Left hindlimb (tissue), 1 donor: ENCODE data around the gene KLHL6.
"Not testable (repeated sequence)": the region's sequence is repeated elsewhere in the genome, so short reads cannot be mapped to it uniquely, and the experiment has no call there.

Source experiments
- DNase-seq: peaks from one replicate; pipeline ENCODE4 v3.0.0-alpha.2; 2018

KLHL6 gene

GRCh38 chr3:183529185-183529584 lies 26.3 kb downstream of the KLHL6 start:
- no peak for DNase-seq

- DNase-seq, result not testable (repeated sequence)
These were observed 26.7 kb downstream of the KLHL6 start for GRCh38 chr3:183528758-183529157.

- no peak for DNase-seq
These were observed 27.8 kb downstream of the KLHL6 start for GRCh38 chr3:183527428-183528379.

- DNase-seq, result no peak
These were observed 28.6 kb downstream of the KLHL6 start for GRCh38 chr3:183526838-183527427.

- DNase-seq, result no peak
These were observed 31.0 kb downstream of the KLHL6 start for GRCh38 chr3:183524476-183524875.

GRCh38 chr3:183520741-183521556 lies 34.6 kb downstream of the KLHL6 start:
- not testable (repeated sequence) for DNase-seq

GRCh38 chr3:183520295-183520694 lies 35.2 kb downstream of the KLHL6 start:
- not testable (repeated sequence) for DNase-seq

- no peak for DNase-seq
These were observed 35.6 kb downstream of the KLHL6 start for GRCh38 chr3:183519891-183520290.

- DNase-seq, result no peak
These were observed 36.8 kb downstream of the KLHL6 start for GRCh38 chr3:183518491-183519251.

- DNase-seq, result no peak
These were observed 37.9 kb downstream of the KLHL6 start for GRCh38 chr3:183517607-183518006.

GRCh38 chr3:183515968-183516851 lies 39.3 kb downstream of the KLHL6 start:
- no peak for DNase-seq

GRCh38 chr3:183514021-183514420 lies 41.5 kb downstream of the KLHL6 start:
- no peak for DNase-seq

- no peak for DNase-seq
These were observed 42.3 kb downstream of the KLHL6 start for GRCh38 chr3:183513046-183513706.

GRCh38 chr3:183511286-183512131 lies 44.0 kb downstream of the KLHL6 start:
- not testable (repeated sequence) for DNase-seq

GRCh38 chr3:183508821-183509220 lies 46.7 kb downstream of the KLHL6 start:
- DNase-seq, result no peak

- no peak for DNase-seq
These were observed 48.0 kb downstream of the KLHL6 start for GRCh38 chr3:183507551-183507950.

- no peak for DNase-seq
These were observed 48.7 kb downstream of the KLHL6 start for GRCh38 chr3:183506674-183507320.

- no peak for DNase-seq
These were observed 50.9 kb downstream of the KLHL6 start for GRCh38 chr3:183504597-183504996.

GRCh38 chr3:183503746-183504145 lies 51.8 kb downstream of the KLHL6 start:
- DNase-seq, result no peak
